GM18519 (cell line): Measurements from ENCODE around the gene GRIP2.
"Not testable (repeated sequence)": the region's sequence is repeated elsewhere in the genome, so short reads cannot be mapped to it uniquely, and the experiment has no call there.

Source experiments
- ATAC-seq: cut with Tn5 transposase; IDR thresholded peaks from one replicate; pipeline ENCODE4 v1.9.1; 2021; ENCODE audit warnings: mild to moderate bottlenecking, moderate library complexity; ENCODE audit not compliant: unreplicated experiment, low FRiP score

GRIP2 gene

DNA sequence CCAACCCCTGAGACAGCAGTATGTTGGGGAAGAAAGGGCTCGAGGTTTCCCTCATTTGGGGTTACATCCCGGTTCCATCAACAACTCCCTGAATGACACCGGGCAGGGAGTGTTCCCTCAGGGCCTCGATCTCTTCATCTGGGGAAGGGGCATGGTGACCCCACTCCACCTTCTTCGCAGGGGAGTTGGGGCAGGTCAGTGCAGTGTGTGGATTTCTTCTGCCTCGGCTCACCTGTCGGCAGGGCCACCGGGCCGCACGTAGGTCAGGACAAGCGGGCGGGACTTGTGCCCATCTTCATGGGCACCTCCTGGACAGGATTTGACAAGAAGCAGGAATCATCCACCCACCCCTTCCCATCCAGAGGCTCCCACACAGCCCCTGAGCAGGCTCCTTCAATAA is 17.4 kb downstream of the GRIP2 start:
- ATAC-seq: no peak

DNA sequence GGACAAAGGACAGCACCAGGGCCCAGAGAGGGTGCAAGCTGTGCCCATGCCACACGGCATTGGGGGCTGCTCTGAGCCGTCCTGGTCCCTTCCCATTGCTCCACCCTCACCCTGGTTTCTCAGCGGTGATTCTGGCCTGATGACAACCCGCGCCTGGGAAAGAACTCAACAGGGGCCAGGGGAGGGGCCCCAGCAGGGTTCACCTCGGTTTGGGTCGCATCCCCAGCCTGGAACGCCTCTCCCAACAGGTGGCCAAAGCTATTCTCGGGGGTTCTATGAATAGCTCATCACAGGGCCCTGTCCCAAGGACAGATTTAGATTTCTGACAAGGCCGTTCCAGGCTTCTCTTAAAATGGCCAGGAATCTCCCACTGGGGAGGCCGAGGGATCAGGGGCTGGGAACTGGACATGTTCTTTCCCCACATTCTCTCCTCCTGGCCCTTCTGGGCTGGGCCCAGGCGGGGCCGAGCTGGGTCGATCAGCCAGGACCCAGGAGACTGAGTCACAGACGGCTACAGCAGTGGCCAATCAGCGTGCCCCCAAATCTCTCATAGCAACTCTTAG is 17.9 kb downstream of the GRIP2 start:
- ATAC-seq: no peak

GRCh38 chr3:14521611-14522010 is 18.5 kb downstream of the GRIP2 start:
- ATAC-seq: no peak

- no peak for ATAC-seq
Observed at GRCh38 chr3:14520967-14521366, 19.2 kb downstream of the GRIP2 start.

DNA sequence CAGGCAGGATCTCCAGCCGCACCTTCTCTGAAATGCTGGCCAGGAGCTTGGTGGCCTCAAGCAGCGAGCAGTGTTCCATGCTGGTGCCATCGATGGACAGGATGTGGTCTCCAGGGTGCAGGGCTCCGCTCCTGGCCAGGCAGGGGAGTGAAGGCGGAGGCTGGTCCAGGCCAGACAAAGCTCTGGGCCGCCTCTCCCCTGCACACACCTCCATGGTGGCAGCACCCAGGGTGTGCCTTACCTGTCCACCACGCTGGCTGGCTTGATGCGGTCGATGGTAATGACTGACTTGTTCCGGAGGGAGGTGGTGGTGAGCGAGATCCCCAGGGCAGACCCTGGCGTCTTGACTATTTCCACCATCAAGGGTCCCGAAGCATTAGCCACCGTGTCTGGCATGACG is 20.0 kb downstream of the GRIP2 start:
- ATAC-seq: no peak

GRCh38 chr3:14519406-14519805 is 20.7 kb downstream of the GRIP2 start:
- no peak for ATAC-seq

GRCh38 chr3:14518893-14519292 is 21.2 kb downstream of the GRIP2 start:
- no peak for ATAC-seq

- ATAC-seq: no peak
Observed at GRCh38 chr3:14518432-14518802, 21.7 kb downstream of the GRIP2 start.

DNA sequence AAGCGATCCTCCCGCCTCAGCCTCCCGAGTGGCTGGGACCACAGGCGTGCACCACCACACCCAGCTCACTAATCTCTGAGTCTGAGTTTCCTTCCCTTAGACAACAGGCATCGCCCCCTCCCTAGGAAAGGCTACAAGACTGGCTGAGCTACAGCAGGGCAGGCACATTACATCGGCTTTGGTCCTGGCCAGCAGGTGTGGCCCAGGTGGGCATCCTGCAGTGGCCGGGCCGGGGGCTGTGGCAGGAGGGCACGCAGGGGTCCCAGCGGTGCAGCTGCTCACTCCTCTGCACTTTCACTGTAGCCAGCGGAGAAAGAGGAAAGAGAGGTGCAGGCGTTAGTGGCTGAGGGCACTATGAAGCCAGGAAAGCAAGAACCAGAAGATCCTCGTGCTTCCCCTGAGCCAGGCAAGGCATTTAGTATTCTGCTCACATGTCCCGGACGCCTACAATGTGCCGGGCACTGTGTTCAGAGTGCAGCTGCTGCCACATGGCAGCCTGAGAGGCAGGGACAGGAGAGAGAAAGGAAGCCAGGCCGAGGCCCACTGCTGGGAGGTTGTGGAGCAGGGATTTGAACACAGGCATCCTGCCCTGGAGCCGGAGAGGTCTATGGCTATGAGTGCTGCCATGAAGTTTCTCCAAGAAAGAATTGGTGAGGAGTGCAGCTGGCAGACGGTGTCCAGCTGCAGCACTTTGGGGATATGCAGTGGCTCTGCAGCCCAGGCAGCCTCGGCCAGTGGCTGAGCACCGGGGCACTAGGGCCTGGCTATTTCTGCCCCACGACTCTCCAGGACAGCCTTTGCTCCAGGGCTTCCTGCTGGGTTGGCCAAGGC is 22.3 kb downstream of the GRIP2 start:
- ATAC-seq: no peak

DNA sequence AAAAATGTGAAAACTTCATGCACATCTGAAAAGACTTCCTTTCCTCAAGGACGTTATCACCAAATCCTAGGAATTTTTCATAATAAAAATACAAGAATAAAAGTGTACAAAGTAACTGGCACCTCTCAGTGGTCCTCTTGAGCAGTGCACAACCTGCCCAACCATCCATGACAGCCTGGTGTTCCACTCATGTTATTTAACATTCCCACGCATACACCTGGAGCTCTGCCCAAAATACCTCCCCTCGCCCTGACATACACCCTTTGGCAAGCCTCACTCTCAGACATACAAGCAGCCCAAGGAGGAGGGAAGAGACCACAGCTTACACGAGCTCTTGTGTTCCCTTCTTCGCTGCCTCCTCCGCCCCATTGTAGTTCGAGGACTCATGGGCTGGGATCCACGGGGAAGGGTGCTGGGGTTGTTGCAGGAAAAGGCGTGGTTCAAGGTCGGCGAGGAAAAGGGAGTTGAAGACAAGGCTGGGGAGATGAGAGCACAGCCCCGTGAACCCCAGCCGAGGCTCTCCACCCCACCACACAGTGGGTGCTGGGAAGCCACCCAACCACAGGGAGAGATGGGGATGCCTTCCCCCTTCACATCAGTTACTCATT is 23.3 kb downstream of the GRIP2 start:
- ATAC-seq: no peak

- not testable (repeated sequence) for ATAC-seq
Observed at GRCh38 chr3:14515526-14515925, 24.6 kb downstream of the GRIP2 start.

DNA sequence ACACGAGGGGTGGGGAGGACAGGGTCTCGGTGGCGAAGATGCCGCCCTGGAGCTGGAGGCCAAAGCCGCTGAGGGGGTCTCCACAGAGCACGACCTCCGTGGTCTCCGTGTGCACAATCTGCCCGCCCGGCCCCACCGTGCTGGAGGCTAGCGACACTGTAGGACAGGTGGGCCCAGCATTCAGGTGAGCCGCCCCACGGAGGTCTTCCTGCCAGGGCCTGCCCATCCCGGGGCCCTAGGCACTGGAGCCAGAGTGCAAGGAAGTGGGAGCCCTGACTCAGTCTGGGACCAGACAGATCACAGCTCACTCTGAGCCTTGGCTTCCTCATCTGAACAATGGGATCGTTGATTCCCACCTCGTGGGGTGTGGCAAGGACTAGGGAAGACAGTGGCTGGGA is 25.8 kb downstream of the GRIP2 start:
- ATAC-seq: no peak

DNA sequence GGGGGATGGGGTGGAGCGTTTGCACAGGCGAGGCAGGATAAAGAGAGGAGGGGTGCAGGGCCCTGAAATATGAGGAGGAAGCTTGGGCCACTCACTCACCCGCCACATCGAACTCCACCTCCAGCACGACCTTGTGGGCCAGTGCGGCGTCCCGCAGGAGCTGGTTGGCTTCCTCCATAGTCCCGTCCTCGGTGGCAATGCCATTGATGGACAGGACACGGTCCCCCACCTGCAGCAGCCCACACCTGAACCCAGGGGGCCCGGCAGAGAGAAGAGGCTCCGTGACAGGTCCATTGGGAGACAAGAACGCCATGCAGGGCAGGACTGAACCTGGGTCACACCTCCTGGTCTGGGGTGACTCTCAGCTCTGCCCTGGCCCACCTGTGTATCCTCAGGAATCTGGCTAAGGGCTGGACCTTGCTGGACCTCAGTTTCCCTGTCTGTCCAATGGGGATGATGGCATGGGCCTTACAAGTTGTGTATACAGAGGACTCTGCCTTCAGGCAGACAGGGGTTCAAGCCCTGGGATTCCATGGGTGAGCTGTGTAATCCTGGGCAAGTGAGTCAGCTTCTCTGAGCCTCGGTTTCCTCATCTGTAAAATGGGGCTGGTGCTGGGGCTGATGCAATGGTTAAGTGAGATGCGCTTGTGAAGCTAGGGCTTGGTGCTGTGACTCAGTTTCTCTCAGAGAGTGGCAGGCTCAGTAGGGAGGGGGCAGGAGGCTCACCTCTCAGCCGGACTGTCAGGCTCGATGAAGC is 26.4 kb downstream of the GRIP2 start:
- ATAC-seq: no peak

DNA sequence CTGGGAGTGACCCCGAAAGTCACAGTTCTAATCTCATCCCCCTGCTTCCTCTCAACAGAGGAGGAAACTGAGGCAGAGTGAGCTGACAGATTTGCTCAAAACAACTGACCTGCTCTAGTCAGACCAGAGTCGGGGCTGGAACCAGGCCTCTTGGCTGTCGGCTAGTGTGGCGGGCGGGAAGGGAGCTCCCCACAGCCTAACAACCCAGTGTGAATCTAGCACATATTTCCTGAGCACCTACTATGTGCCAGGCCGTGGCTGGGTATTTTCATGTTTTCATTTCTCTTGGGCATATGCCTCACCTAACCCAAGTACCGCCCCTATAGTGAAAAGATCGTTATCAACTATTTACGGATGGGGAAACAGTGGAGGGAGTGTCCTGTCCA is 27.2 kb downstream of the GRIP2 start:
- ATAC-seq: no peak

- ATAC-seq: no peak
Observed at GRCh38 chr3:14512281-14512941, 27.7 kb downstream of the GRIP2 start.

DNA sequence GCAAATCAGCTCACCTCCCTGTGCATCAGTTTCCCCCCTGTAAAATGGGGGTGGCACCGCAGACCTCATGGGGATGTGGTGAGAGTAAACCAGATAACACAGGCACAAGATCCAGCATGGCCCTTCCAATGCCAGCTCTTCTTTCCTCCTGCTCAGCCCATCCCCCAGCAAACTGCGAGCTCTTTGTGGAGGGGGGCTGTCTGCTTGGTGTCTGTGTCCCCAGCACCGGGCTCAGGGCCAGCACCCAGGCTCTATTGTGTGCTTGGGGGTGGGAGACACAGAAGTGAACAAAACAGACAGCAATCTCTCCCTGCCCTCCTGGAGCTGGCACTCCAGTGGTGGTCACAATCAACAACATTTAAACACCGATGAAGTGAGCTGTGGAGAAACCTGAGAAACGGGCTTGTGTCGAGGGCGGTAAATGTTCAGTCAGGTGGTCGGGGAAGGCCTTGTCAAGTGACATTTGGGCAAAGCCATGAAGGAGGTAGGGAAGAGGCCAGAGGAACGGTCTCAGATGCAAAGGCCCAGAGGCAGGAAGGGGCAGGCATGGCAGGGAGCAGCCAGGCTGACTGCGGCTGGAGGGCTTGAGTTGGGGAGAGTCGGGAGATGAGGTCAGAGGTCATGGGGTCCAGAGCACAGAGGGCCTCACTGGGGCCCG is 28.4 kb downstream of the GRIP2 start:
- no peak for ATAC-seq

- ATAC-seq: no peak
Observed at GRCh38 chr3:14510838-14511622, 29.1 kb downstream of the GRIP2 start.

DNA sequence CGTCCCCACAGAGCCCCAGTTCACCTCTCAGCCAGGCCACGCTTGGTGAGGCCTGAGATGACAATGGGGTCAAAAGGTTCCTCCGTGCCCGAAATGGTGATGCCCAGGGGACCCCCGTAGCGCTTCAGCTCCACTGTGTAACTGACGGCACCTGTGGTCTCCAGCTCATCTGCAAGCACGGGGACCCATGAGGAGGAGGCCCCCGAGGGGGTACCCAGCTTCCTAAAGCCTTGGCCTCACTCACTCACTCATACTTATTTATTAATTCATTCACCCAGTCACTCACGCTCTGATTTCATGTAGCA is 30.4 kb downstream of the GRIP2 start:
- ATAC-seq: no peak

DNA sequence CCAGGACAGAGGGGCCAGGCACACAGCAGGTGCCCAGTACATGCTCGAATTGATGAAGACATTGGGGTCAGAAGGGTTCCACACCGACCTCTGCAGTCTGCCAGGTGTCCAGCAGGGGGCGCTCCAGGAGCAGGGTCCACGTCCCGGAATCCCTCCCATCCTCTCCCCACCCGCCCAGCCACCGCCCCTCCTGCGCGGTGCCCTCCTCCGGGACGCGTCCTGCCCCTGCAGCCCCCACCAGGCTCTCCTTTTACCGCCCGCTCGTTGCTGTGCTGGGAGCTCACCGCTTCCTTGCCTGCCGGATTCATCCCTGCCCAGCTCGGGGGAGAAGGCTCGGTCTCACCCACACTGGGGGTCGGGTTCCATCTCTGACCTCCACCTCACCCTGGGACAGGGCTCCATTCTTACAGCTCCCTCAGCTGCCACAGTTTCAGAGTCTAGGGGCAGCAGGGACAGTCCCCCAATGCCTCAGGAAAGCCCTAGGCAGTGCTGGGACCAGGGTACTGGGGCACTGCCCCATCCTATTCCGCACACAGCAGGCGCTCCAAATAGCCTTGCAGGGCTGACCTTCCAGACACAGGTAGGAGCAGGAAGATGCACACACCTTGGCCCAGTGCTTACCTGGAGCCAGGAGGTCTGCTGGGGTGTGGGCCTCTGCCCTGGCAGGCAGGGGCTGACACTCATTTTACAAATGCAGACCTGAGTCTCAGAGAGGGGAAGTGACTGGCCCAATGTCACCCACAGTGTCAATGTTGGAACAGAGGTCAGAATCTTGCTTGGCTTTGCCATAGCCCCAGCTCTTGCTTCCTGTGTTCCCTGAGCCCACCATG is 31.0 kb downstream of the GRIP2 start:
- no peak for ATAC-seq
